Breast epithelium (tissue), 4 donors: ENCODE measurements around the gene SYTL1. TPM values are rescaled to one million over a fixed set of nuclear protein-coding genes. Genes with fewer than 3 reads are reported as not detected.
A peak's percentile ranks its signal among the peaks of the same experiment; 100 is the strongest.

ENCODE experiments used
- DNase-seq, 2 donors: peaks; one replicate each; pipeline ENCODE4 v3.0.0-alpha.2; 2019; ENCODE audit warnings: low spot score in 2 of 2
- H3K27ac ChIP-seq, 2 donors: fragments of 200-600 bp; sonication (generic) in 1 of 2; one replicate each; pipeline ENCODE4 v1.5.1; 2016 to 2019; ENCODE audit warnings: mild to moderate bottlenecking in 1 of 2
- H3K27me3 ChIP-seq, 2 donors: fragments of 200-600 bp; sonication (generic) in 1 of 2; one replicate each; pipeline versions ENCODE4 v1.5.1 to v1.6.0; 2017 to 2019; ENCODE audit warnings: control low read depth in 1 of 2, mild to moderate bottlenecking in 1 of 2
- H3K36me3 ChIP-seq: fragments of 200-600 bp; one replicate; pipeline ENCODE4 v1.5.1; 2019
- H3K4me1 ChIP-seq, 2 donors: fragments of 200-600 bp; sonication (generic); one replicate each; pipeline ENCODE4 v1.5.1; 2016 to 2019; ENCODE audit warnings: control low read depth in 1 of 2
- H3K4me3 ChIP-seq, 3 donors: fragments of 200-600 bp; sonication (generic); 1 replicate in 2 of 3; 2 replicates in 1 of 3; pipeline ENCODE4 v1.5.1; 2016 to 2019; ENCODE audit warnings: mild to moderate bottlenecking in 3 of 3, moderate library complexity in 2 of 3
- H3K9me3 ChIP-seq, 2 donors: fragments of 200-600 bp; sonication (generic) in 1 of 2; one replicate each; pipeline ENCODE4 v1.5.1; 2016 to 2019; ENCODE audit warnings: control low read depth in 1 of 2
- POLR2A ChIP-seq: fragments of 450-650 bp; IDR thresholded peaks from one replicate; pipeline ENCODE4 v1.6.1; 2016; ENCODE audit warnings: antibody characterized with exemption, mild to moderate bottlenecking, moderate library complexity
- POLR2AphosphoS5 ChIP-seq, 3 donors: sonication (generic); formaldehyde crosslinking; IDR thresholded peaks; one replicate each; pipeline ENCODE4 v1.6.1; 2017; ENCODE audit warnings: antibody characterized with exemption in 3 of 3
- intact Hi-C: fragments of 100-400 bp; cut with DNase I; formaldehyde crosslinking; loops from one replicate; pipeline ENCODE4 v1.15.1; 2023; ENCODE audit warnings: low total_unique reads
- total RNA-seq, 3 donors: library from RNA; depleted of rRNA; stranded (reverse); fragments of >200 nt; gene quantifications; one replicate each; pipeline ENCODE4 v1.1.0, GENCODE V29; 2016
- TF ChIP-seq, protein P1 (sequence below), 3 donors: fragments of 450-650 bp; IDR thresholded peaks; one replicate each; pipeline ENCODE4 v1.5.1; 2016 to 2017; ENCODE audit warnings: antibody characterized with exemption in 3 of 3, mild to moderate bottlenecking in 3 of 3, moderate library complexity in 3 of 3

SYTL1 gene
- total RNA-seq, 3 donors from 2014 or later, result 0.96 to 33.1 (median 22.3) TPM

DNA sequence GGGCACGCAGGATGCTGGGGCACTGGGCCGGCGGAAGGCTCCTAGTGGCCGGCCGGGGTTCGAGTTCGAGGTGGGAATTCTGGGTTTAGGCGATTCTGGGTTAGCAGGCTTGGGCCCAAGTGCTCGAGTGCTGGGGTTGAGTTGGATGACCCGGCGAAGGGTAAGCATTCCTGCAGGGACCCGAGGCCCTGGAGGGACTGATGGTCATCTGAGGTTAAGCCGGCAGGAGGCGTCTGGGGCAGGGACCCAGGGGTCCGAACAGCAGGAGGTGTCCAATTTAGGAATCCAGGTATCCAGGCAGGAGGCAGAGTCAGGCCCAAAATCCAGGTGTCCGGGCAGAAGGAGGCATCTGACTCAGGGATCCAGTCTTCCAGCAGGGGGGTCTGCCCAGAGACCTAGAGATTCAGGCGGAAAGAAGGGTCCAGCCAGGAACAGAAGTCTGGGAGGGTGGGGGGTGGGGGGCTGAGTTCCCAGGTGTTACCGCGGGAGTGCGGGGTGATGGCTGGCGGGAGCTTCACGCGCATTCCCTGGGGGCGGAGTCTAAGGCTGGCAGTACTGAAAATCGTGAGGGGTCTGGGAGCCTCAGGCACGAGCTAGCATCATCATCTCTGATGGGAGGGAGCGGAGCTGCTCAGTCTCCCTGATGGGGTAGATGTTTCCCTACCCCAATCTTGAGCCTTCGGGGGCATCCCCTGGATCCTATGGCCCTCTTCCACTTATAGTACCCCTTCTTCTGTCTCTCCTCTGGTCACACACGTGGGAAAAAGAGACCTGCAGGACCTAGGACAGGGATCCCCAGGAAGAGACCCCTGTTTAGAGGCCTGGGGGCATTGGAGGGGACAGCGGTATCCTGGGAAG is 51.2 kb downstream of the SYTL1 start:
- no peak for DNase-seq
- peaks cover 0 to 8% of the 10 kb centered on the region in 2 donors for H3K4me1 ChIP-seq
- TF ChIP-seq POLR2A, result no peak
- no peak for TF ChIP-seq POLR2AphosphoS5 (IDR thresholded peaks at IDR 0.05)
- TF ChIP-seq, protein P1, sequence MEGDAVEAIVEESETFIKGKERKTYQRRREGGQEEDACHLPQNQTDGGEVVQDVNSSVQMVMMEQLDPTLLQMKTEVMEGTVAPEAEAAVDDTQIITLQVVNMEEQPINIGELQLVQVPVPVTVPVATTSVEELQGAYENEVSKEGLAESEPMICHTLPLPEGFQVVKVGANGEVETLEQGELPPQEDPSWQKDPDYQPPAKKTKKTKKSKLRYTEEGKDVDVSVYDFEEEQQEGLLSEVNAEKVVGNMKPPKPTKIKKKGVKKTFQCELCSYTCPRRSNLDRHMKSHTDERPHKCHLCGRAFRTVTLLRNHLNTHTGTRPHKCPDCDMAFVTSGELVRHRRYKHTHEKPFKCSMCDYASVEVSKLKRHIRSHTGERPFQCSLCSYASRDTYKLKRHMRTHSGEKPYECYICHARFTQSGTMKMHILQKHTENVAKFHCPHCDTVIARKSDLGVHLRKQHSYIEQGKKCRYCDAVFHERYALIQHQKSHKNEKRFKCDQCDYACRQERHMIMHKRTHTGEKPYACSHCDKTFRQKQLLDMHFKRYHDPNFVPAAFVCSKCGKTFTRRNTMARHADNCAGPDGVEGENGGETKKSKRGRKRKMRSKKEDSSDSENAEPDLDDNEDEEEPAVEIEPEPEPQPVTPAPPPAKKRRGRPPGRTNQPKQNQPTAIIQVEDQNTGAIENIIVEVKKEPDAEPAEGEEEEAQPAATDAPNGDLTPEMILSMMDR (IDR thresholded peaks at IDR 0.05), result no peak
- H3K36me3 ChIP-seq, result no peaks in the 10 kb centered on the region
- peak overlapping the region; percentile 46 to 71 for H3K27ac ChIP-seq
- no peaks in the 10 kb centered on the region for H3K27me3 ChIP-seq
- intact Hi-C loops, result loop anchor here (1.0 to 10.0 kb wide), 4 partner anchors 22 to 272 kb away; partner anchors contain the start of gene AHDC1
- H3K4me3 ChIP-seq, result peak overlapping the region; percentile 33 to 75 (median 54)
- no peaks in the 10 kb centered on the region for H3K9me3 ChIP-seq

DNA sequence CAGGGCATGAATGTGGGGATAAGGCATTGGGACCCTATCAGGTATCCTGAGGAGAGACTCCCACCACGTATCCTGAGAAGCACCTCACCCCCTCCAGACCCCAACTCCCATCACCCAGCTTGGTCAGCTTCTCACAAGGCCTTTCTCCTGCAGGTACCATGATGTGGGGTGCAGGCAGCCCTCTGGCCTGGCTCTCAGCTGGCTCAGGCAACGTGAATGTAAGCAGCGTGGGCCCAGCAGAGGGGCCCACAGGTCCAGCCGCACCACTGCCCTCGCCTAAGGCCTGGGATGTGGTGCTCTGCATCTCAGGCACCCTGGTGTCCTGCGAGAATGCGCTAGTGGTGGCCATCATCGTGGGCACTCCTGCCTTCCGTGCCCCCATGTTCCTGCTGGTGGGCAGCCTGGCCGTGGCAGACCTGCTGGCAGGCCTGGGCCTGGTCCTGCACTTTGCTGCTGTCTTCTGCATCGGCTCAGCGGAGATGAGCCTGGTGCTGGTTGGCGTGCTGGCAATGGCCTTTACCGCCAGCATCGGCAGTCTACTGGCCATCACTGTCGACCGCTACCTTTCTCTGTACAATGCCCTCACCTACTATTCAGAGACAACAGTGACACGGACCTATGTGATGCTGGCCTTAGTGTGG is 51.9 kb downstream of the SYTL1 start:
- Histone ChIP-seq H3K36me3 (no peaks in the 10 kb centered on the region), H3K4me1 (peaks cover 0 to 8% of the 10 kb centered on the region in 2 donors), H3K9me3 (no peaks in the 10 kb centered on the region), H3K27ac (no peak overlapping the region), H3K4me3 (no peak overlapping the region), H3K27me3 (no peaks in the 10 kb centered on the region)
- intact Hi-C loops, result loop anchor here (10.0 kb wide), 3 partner anchors 89 to 271 kb away; partner anchors contain the start of gene AHDC1
- no peak for DNase-seq
- no peak for TF ChIP-seq POLR2AphosphoS5 (IDR thresholded peaks at IDR 0.05)
- no peak for TF ChIP-seq POLR2A
- TF ChIP-seq, protein P1 (IDR thresholded peaks at IDR 0.05), result no peak

DNA sequence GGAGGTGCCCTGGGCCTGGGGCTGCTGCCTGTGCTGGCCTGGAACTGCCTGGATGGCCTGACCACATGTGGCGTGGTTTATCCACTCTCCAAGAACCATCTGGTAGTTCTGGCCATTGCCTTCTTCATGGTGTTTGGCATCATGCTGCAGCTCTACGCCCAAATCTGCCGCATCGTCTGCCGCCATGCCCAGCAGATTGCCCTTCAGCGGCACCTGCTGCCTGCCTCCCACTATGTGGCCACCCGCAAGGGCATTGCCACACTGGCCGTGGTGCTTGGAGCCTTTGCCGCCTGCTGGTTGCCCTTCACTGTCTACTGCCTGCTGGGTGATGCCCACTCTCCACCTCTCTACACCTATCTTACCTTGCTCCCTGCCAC is 52.4 kb downstream of the SYTL1 start:
- peaks cover 0 to 8% of the 10 kb centered on the region in 2 donors for H3K4me1 ChIP-seq

DNA sequence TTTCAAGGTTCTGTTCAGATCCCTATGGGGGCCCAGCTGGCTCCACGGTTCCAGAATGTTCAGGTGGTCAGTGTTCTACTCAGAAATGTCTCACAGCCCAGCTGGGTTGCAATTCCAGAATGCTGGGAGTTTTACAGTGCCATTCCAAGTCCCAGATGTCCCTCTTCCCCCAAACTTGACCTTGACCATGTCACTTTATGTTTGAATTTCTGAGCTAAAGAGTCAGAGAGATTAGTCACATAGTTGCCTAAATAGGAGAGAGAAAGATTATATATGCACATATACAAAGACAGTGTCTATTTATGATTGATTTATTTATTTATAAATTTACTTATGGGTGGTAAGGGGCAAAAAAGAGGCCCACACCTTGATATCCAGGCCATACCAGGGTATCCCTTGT is 53.1 kb downstream of the SYTL1 start:
- no peaks in the 10 kb centered on the region for H3K36me3 ChIP-seq
- DNase-seq, result no peak
- intact Hi-C loops, result loop anchor here (10.0 kb wide), 3 partner anchors 90 to 270 kb away; partner anchors contain the start of gene AHDC1
- peaks cover 0 to 8% of the 10 kb centered on the region in 2 donors for H3K4me1 ChIP-seq
- H3K4me3 ChIP-seq, result no peak overlapping the region
- no peaks in the 10 kb centered on the region for H3K27me3 ChIP-seq
- no peaks in the 10 kb centered on the region for H3K9me3 ChIP-seq
- no peak overlapping the region for H3K27ac ChIP-seq
- TF ChIP-seq POLR2AphosphoS5 (IDR thresholded peaks at IDR 0.05), result no peak
- TF ChIP-seq POLR2A, result no peak
- TF ChIP-seq, protein P1 (IDR thresholded peaks at IDR 0.05), result no peak

More for the DNA sequence above, 52.4 kb downstream of the SYTL1 start:
- Histone ChIP-seq H3K4me3 (no peak overlapping the region), H3K36me3 (no peaks in the 10 kb centered on the region), H3K27me3 (no peaks in the 10 kb centered on the region), H3K9me3 (no peaks in the 10 kb centered on the region), H3K27ac (no peak overlapping the region)
- DNase-seq, result no peak
- no peak for TF ChIP-seq POLR2AphosphoS5 (IDR thresholded peaks at IDR 0.05)
- TF ChIP-seq, protein P1 (IDR thresholded peaks at IDR 0.05), result no peak
- no peak for TF ChIP-seq POLR2A
- intact Hi-C loops, result loop anchor here (10.0 kb wide), 3 partner anchors 89 to 271 kb away; partner anchors contain the start of gene AHDC1
